Measurements from ENCODE around the gene TSPYL6.

Gene TSPYL6

GRCh38 chr2:54212456-54212855 lies 43.6 kb downstream of the TSPYL6 start:
- Mint-ChIP-seq H3K36me3 (ENCODE audit: low read depth) (peaks cover 6% of the 10 kb centered on the region), H3K4me3 (no peak overlapping the region), H3K4me1 (no peaks in the 10 kb centered on the region), H3K27ac (no peak overlapping the region), H3K27me3 (ENCODE audit: low read depth, poor library complexity) (no peaks in the 10 kb centered on the region), H3K9me3 (peaks cover 24% of the 10 kb centered on the region)
- TF ChIP-seq, protein P1, sequence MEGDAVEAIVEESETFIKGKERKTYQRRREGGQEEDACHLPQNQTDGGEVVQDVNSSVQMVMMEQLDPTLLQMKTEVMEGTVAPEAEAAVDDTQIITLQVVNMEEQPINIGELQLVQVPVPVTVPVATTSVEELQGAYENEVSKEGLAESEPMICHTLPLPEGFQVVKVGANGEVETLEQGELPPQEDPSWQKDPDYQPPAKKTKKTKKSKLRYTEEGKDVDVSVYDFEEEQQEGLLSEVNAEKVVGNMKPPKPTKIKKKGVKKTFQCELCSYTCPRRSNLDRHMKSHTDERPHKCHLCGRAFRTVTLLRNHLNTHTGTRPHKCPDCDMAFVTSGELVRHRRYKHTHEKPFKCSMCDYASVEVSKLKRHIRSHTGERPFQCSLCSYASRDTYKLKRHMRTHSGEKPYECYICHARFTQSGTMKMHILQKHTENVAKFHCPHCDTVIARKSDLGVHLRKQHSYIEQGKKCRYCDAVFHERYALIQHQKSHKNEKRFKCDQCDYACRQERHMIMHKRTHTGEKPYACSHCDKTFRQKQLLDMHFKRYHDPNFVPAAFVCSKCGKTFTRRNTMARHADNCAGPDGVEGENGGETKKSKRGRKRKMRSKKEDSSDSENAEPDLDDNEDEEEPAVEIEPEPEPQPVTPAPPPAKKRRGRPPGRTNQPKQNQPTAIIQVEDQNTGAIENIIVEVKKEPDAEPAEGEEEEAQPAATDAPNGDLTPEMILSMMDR (IDR thresholded peaks at IDR 0.05), result no peak
- DNase-seq, result no peak

GRCh38 chr2:54209379-54209778 lies 46.6 kb downstream of the TSPYL6 start:
- no peak overlapping the region for H3K4me3 Mint-ChIP-seq
- H3K9me3 Mint-ChIP-seq, result peaks cover 14% of the 10 kb centered on the region
- no peak for DNase-seq
- H3K27ac Mint-ChIP-seq, result no peak overlapping the region
- no peaks in the 10 kb centered on the region for H3K36me3 Mint-ChIP-seq (ENCODE audit: low read depth)
- no peaks in the 10 kb centered on the region for H3K27me3 Mint-ChIP-seq (ENCODE audit: low read depth, poor library complexity)
- no peaks in the 10 kb centered on the region for H3K4me1 Mint-ChIP-seq
- TF ChIP-seq, protein P1 (IDR thresholded peaks at IDR 0.05), result no peak

GRCh38 chr2:54208364-54209240 lies 47.4 kb downstream of the TSPYL6 start:
- Mint-ChIP-seq H3K4me3 (no peak overlapping the region), H3K27me3 (ENCODE audit: low read depth, poor library complexity) (no peaks in the 10 kb centered on the region), H3K4me1 (no peaks in the 10 kb centered on the region), H3K27ac (peak overlapping the region; percentile 16), H3K36me3 (ENCODE audit: low read depth) (no peaks in the 10 kb centered on the region), H3K9me3 (peaks cover 8% of the 10 kb centered on the region)
- TF ChIP-seq, protein P1 (IDR thresholded peaks at IDR 0.05), result no peak
- DNase-seq, result no peak

DNA sequence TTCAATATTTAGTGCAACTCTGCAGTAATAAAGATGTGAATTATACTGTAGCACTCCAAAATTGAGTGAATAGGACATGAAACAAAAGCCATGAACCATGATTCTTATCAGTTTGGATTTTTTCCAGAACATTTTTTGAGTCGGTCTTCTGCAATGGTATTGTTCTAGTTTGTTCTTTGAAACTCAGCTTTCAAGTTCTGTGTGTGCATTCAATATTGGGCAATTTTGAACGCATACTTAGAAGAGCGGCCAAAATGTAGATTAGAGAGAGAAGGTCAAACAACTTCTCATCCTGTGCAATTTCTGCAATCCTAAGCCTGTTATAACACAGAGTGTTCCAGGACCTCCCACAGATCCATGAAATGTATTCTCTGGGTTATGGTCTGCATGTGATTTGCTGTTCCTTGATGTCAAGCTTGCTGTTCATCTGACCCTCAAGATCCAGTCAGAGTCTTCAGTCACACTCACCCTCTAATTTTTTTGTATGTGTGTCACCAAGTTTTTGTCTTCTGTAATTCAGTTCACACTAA lies 48.3 kb downstream of the TSPYL6 start:
- Mint-ChIP-seq H3K27ac (peak overlapping the region; percentile 16), H3K27me3 (ENCODE audit: low read depth, poor library complexity) (no peaks in the 10 kb centered on the region), H3K4me3 (no peak overlapping the region), H3K4me1 (no peaks in the 10 kb centered on the region), H3K36me3 (ENCODE audit: low read depth) (no peaks in the 10 kb centered on the region), H3K9me3 (peaks cover 7% of the 10 kb centered on the region)
- DNase-seq, result no peak
- TF ChIP-seq, protein P1 (IDR thresholded peaks at IDR 0.05), result no peak

GRCh38 chr2:54206596-54206995 lies 49.4 kb downstream of the TSPYL6 start:
- no peaks in the 10 kb centered on the region for H3K36me3 Mint-ChIP-seq (ENCODE audit: low read depth)
- H3K27ac Mint-ChIP-seq, result no peak overlapping the region
- TF ChIP-seq, protein P1 (IDR thresholded peaks at IDR 0.05), result peak; percentile 46
- no peak overlapping the region for H3K4me3 Mint-ChIP-seq
- no peak for DNase-seq
- H3K4me1 Mint-ChIP-seq, result no peaks in the 10 kb centered on the region
- no peaks in the 10 kb centered on the region for H3K27me3 Mint-ChIP-seq (ENCODE audit: low read depth, poor library complexity)
- peaks cover 7% of the 10 kb centered on the region for H3K9me3 Mint-ChIP-seq
